Mononuclear cell (primary cell): Measurements from ENCODE around the gene PATJ. TPM values are rescaled to one million over a fixed set of nuclear protein-coding genes. Genes with fewer than 3 reads are reported as not detected.
"Not testable (repeated sequence)": the region's sequence is repeated elsewhere in the genome, so short reads cannot be mapped to it uniquely, and the experiment has no call there.

Source experiments
- H3K27me3 ChIP-seq: 2 replicates; pipeline ENCODE4 v1.6.0; 2011; ENCODE audit warnings: low read length, control low read depth; ENCODE audit not compliant: insufficient read depth
- H3K4me1 ChIP-seq: 2 replicates; pipeline ENCODE4 v1.5.1; 2011; ENCODE audit warnings: mild to moderate bottlenecking, low read length, control low read depth; ENCODE audit not compliant: insufficient read depth
- H3K4me3 ChIP-seq: 2 replicates; pipeline ENCODE4 v1.5.1; 2011; ENCODE audit warnings: mild to moderate bottlenecking, low read length, moderate library complexity
- H3K9me3 ChIP-seq: 2 replicates; pipeline ENCODE4 v1.5.1; 2011; ENCODE audit warnings: low read depth, mild to moderate bottlenecking, control low read depth, low read length
- total RNA-seq: library from RNA; depleted of rRNA; stranded (reverse); fragments of >200 nt; gene quantifications from one replicate; pipeline ENCODE4 v1.2.3, GENCODE V29; 2012

Gene PATJ
- total RNA-seq, 1 donor: 45.0 TPM

GRCh38 chr1:61914823-61915482 is 172.7 kb downstream of the PATJ start:
- H3K27me3 ChIP-seq: no peaks in the 10 kb centered on the region
- no peaks in the 10 kb centered on the region for H3K9me3 ChIP-seq

DNA sequence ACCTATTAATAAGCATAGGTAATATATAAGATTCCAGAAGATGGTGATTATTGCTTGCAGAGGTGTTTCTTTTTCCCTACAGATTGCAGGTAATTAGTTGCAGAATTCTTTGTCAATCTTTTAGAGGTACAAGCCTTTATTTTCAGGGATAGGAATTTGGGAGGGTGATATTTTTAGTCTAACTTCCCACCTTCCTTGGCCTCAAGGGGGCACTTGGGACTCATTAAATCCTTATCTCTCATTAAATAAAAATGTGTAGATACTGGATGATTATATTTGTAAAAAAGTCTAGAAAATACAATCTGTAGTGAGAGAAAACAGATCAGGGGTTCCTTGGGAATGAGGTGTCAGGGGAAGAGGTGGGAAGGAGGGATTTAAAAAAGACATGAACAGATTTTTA is 179.2 kb downstream of the PATJ start:
- no peaks in the 10 kb centered on the region for H3K27me3 ChIP-seq
- no peaks in the 10 kb centered on the region for H3K9me3 ChIP-seq
- H3K4me1 ChIP-seq: no peaks in the 10 kb centered on the region
- H3K4me3 ChIP-seq: no peak overlapping the region

More at GRCh38 chr1:61914823-61915482, 172.7 kb downstream of the PATJ start:
- Histone ChIP-seq H3K4me1 (no peaks in the 10 kb centered on the region), H3K4me3 (no peak overlapping the region)

- Histone ChIP-seq H3K4me3 (no peak overlapping the region), H3K4me1 (no peaks in the 10 kb centered on the region), H3K27me3 (no peaks in the 10 kb centered on the region), H3K9me3 (no peaks in the 10 kb centered on the region)
These were observed 180.7 kb downstream of the PATJ start for GRCh38 chr1:61922950-61923480.

GRCh38 chr1:61925591-61926298 is 183.5 kb downstream of the PATJ start:
- Histone ChIP-seq H3K4me3 (no peak overlapping the region), H3K9me3 (no peaks in the 10 kb centered on the region), H3K4me1 (no peaks in the 10 kb centered on the region), H3K27me3 (no peaks in the 10 kb centered on the region)

DNA sequence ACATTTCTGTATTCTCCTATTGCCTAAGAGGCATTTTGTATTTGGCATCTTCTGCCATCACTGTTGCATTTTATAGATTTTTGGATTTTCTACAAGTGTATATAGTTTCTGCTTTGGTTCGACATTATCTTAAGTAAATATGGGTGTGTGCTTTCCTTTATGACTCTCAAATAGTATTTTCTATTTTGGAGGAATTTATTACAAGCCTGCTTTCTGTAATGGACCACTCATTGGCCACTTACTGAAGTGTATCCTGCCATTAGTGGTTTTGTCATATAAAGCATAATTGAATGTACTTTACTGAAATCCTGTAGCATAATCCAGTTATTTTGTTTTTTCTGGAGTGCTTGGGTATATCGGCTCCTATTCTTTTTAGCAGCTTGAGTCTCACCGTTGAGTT is 184.3 kb downstream of the PATJ start:
- H3K4me3 ChIP-seq: no peak overlapping the region
- no peaks in the 10 kb centered on the region for H3K4me1 ChIP-seq
- no peaks in the 10 kb centered on the region for H3K9me3 ChIP-seq
- H3K27me3 ChIP-seq: no peaks in the 10 kb centered on the region

- Histone ChIP-seq H3K4me3 (no peak overlapping the region), H3K9me3 (no peaks in the 10 kb centered on the region), H3K4me1 (no peaks in the 10 kb centered on the region), H3K27me3 (no peaks in the 10 kb centered on the region)
These were observed 187.9 kb downstream of the PATJ start for GRCh38 chr1:61930116-61930645.

DNA sequence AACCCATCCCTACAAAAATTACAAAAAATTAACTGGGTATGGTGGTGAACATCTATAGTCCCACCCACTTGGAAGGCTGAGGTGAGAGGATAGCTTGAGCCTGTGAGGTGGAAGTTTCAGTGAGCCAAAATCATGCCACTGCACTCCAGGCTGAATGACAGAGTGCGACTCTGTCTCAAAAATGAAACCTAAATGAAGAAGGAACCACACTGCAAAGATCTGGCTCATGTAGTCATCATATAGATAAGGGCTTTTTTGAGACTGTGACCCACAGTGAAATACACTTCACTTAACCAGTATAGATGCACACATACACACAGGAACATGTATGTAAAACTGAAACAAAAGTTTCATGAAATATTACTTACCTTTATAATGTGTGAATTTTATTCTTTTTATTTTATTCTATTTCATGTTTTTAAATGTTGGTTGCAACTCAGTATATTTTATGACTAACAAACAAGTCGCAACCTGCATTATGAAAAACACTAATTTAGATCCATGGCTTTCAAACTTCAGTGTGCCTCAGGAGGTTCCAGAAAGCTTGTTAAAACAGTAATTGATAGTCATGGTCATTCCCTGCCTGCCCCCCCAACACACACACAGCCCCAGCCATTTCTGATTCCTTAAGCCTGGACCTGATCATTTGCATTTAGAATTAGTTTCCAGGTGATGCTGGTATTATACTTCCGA is 189.5 kb downstream of the PATJ start:
- Histone ChIP-seq H3K4me3 (no peak overlapping the region), H3K27me3 (no peaks in the 10 kb centered on the region), H3K9me3 (no peaks in the 10 kb centered on the region), H3K4me1 (no peaks in the 10 kb centered on the region)

DNA sequence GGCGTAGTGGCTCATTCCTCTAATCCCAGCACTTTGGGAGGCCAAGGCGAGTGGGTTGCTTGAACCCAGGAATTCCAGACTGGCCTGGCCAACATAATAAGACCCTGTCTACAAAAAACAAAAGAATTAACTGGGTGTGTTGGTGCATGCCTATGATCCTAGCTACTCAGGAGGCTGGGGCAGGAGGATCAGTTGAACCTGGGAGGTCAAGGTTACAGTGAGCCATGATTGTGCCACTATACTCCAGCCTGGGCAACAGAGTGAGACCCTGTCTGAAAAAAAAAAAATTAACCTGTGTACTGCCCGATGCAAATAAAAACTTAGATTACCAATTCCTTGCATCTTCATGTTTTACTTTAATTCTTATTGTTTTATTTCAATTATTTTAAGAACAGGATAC is 193.2 kb downstream of the PATJ start:
- no peaks in the 10 kb centered on the region for H3K27me3 ChIP-seq
- H3K9me3 ChIP-seq: no peaks in the 10 kb centered on the region
- no peaks in the 10 kb centered on the region for H3K4me1 ChIP-seq
- no peak overlapping the region for H3K4me3 ChIP-seq

DNA sequence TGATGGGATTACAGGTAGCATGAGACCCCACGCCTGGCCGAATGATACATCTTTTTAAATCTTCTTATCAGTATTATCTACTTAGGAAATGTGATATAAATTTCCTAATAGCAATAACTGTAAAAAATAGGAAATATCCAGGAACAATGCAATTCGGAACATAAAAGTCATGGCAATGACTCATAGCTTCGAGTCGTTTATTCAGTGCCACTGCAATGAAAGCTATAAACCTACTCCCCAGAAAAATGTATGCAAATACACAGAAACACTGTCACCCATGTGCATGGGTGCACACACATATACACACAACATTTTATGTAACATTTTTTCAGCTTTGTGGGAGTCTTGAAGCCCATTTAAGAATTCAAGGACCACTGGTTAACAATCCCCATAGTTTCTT is 194.6 kb downstream of the PATJ start:
- H3K27me3 ChIP-seq: no peaks in the 10 kb centered on the region
- no peaks in the 10 kb centered on the region for H3K9me3 ChIP-seq
- no peak overlapping the region for H3K4me3 ChIP-seq
- no peaks in the 10 kb centered on the region for H3K4me1 ChIP-seq

- H3K4me1 ChIP-seq: no peaks in the 10 kb centered on the region
- H3K27me3 ChIP-seq: no peaks in the 10 kb centered on the region
- H3K4me3 ChIP-seq: no peak overlapping the region
These were observed 199.5 kb downstream of the PATJ start for GRCh38 chr1:61941794-61942193.

GRCh38 chr1:61942856-61943255 is 200.6 kb downstream of the PATJ start:
- H3K9me3 ChIP-seq: no peaks in the 10 kb centered on the region

More at GRCh38 chr1:61941794-61942193, 199.5 kb downstream of the PATJ start:
- H3K9me3 ChIP-seq: no peaks in the 10 kb centered on the region

DNA sequence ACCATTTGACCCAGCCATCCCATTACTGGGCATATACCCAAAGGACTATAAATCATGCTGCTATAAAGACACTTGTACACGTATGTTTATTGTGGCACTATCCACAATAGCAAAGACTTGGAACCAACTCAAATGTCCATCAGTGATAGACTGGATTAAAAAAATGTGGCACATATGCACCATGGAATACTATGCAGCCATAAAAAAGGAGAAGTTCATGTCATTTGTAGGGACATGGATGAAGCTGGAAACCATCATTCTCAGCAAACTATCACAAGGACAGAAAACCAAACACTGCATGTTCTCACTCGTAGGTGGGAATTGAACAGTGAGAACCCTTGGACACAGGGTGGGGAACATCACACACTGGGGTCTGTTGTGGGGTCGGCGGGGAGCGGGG is 206.4 kb downstream of the PATJ start:
- H3K4me3 ChIP-seq, H3K4me1 ChIP-seq, H3K27me3 ChIP-seq, H3K9me3 ChIP-seq: not testable (repeated sequence)

More at GRCh38 chr1:61942856-61943255, 200.6 kb downstream of the PATJ start:
- H3K4me1 ChIP-seq: no peaks in the 10 kb centered on the region
- H3K4me3 ChIP-seq: no peak overlapping the region
- no peaks in the 10 kb centered on the region for H3K27me3 ChIP-seq

- H3K4me3 ChIP-seq: no peak overlapping the region
- H3K9me3 ChIP-seq: no peaks in the 10 kb centered on the region
- H3K27me3 ChIP-seq: no peaks in the 10 kb centered on the region
- H3K4me1 ChIP-seq: no peaks in the 10 kb centered on the region
These were observed 208.1 kb downstream of the PATJ start for GRCh38 chr1:61950418-61950817.

- Histone ChIP-seq H3K9me3 (no peaks in the 10 kb centered on the region), H3K27me3 (no peaks in the 10 kb centered on the region), H3K4me1 (no peaks in the 10 kb centered on the region), H3K4me3 (no peak overlapping the region)
These were observed 209.7 kb downstream of the PATJ start for GRCh38 chr1:61951731-61952580.
